ENCODE data around the gene CST8. TPM values are rescaled to one million over a fixed set of nuclear protein-coding genes. Genes with fewer than 3 reads are reported as not detected.

The CST8 gene
- total RNA-seq, 4 donors from 2014 or later: not detected

DNA sequence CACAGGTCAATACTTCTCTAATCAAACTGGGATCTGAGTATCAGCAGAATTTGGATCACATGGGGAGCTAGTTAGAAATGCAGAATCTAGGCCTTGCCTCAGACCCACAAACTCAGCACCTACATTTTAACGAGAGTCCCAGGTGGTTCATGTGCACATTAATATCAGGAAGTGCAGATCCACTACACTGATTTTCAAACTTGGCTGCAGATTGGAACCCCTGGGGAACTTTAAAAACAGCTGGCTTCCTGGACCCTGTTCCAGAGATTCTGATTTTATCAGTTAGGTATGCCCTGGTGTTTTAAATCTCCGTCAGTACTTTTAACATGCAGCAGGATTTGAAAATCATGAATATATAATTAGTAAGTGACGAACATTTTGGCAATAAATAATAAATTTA lies 1.9 kb upstream of the CST8 start:
- 54% methylated on average over 3 of the region's 3 CpGs for WGBS
- no peaks in the 10 kb centered on the region for H3K27me3 ChIP-seq
- H3K9me3 ChIP-seq: no peaks in the 10 kb centered on the region
- no peaks in the 10 kb centered on the region for H3K36me3 ChIP-seq
- no peak overlapping the region for H3K27ac ChIP-seq
- TF ChIP-seq, protein P1, sequence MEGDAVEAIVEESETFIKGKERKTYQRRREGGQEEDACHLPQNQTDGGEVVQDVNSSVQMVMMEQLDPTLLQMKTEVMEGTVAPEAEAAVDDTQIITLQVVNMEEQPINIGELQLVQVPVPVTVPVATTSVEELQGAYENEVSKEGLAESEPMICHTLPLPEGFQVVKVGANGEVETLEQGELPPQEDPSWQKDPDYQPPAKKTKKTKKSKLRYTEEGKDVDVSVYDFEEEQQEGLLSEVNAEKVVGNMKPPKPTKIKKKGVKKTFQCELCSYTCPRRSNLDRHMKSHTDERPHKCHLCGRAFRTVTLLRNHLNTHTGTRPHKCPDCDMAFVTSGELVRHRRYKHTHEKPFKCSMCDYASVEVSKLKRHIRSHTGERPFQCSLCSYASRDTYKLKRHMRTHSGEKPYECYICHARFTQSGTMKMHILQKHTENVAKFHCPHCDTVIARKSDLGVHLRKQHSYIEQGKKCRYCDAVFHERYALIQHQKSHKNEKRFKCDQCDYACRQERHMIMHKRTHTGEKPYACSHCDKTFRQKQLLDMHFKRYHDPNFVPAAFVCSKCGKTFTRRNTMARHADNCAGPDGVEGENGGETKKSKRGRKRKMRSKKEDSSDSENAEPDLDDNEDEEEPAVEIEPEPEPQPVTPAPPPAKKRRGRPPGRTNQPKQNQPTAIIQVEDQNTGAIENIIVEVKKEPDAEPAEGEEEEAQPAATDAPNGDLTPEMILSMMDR (IDR thresholded peaks at IDR 0.05): no peak
- TF ChIP-seq POLR2A (IDR thresholded peaks at IDR 0.05) (no peak), EP300 (IDR thresholded peaks at IDR 0.05) (no peak), POLR2AphosphoS5 (IDR thresholded peaks at IDR 0.05) (no peak)
- no peaks in the 10 kb centered on the region for H3K4me1 ChIP-seq
- H3K4me3 ChIP-seq: no peak overlapping the region
- no peak for DNase-seq (ENCODE audit: low spot score in 2 of 2)

DNA sequence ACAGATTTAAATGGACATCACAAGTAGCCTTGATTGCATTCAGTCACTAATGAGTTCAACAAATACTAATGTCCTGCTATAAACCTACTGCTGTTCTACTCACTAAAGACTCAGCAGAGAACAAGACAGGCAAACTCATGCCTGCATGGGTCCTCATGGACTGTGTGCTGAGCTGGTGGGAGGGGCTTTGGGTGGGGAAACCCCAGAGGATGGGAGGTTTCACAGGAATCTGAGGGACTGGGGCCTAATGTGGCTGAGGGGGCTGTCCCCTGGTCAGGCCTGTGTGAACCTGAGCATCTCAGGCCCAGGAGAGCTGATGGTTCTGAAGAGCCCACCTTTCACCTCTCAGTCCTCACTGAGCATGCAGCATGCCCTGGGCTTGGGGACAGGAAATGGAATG lies 1.4 kb downstream of the CST8 start:
- TF ChIP-seq POLR2AphosphoS5 (IDR thresholded peaks at IDR 0.05) (no peak), POLR2A (IDR thresholded peaks at IDR 0.05) (no peak), EP300 (IDR thresholded peaks at IDR 0.05) (no peak)
- TF ChIP-seq, protein P1 (IDR thresholded peaks at IDR 0.05): no peak
- Histone ChIP-seq H3K4me3 (no peak overlapping the region), H3K4me1 (no peaks in the 10 kb centered on the region), H3K27me3 (no peaks in the 10 kb centered on the region), H3K9me3 (no peaks in the 10 kb centered on the region), H3K27ac (no peak overlapping the region), H3K36me3 (no peaks in the 10 kb centered on the region)
- no peak for DNase-seq (ENCODE audit: low spot score in 2 of 2)

DNA sequence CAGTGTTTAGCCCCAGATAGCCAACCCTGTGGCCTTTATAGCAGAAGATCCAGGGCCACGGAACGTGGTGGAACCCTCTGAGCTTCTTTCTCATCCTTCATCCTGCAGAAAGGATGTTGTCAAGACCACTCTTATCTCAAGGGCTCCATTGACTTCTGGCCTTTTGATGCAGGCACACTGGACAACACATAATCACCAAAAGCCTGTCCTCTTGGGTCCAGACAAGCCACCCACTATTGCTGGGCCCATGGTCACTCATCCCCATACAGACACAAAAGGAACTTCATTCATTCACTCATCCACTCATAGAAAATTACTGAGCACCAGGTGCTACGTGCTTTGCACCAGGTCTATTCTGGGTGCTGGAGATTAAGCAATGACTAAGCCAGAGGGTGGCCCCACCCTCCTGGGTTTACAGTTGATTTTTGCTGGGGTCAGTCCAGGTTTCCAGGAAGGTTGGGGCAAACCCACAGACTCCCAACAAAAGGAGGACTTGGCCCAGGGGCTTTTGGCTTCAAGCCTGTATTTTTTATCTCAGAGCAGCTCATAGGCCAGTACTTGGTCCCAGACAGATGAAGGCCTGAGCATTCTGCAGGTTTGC lies 2.4 kb downstream of the CST8 start:
- no peaks in the 10 kb centered on the region for H3K36me3 ChIP-seq
- TF ChIP-seq POLR2AphosphoS5 (IDR thresholded peaks at IDR 0.05) (no peak), EP300 (IDR thresholded peaks at IDR 0.05) (no peak), POLR2A (IDR thresholded peaks at IDR 0.05) (no peak)
- TF ChIP-seq, protein P1 (IDR thresholded peaks at IDR 0.05): no peak
- 52% methylated on average over 3 of the region's 3 CpGs for WGBS
- H3K4me1 ChIP-seq: no peaks in the 10 kb centered on the region
- no peak overlapping the region for H3K4me3 ChIP-seq
- H3K27ac ChIP-seq: no peak overlapping the region
- no peak for DNase-seq (ENCODE audit: low spot score in 2 of 2)
- no peaks in the 10 kb centered on the region for H3K27me3 ChIP-seq
- no peaks in the 10 kb centered on the region for H3K9me3 ChIP-seq

DNA sequence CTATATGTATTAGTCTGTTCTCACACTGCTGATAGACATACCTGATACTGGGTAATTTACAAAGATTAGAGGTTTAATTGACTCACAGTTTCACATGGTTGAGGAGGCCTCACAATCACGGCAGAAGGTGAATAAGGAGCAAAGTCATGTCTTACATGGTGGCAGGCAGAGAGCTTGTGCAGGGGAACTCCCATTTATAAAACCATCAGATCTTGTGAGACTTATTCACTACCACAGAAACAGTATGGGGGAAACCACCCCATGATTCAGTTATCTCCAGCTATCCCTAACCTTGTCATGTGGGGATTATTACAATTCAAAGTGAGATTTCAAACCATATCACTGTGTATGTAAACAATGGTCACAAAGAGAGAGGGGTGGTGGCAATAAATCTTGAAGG lies 6.6 kb downstream of the CST8 start:
- WGBS: 94% methylated on average over 1 of the region's 1 CpG
- no peak overlapping the region for H3K27ac ChIP-seq
- H3K27me3 ChIP-seq: peaks cover 7% of the 10 kb centered on the region
- no peak for DNase-seq (ENCODE audit: low spot score in 2 of 2)
- H3K36me3 ChIP-seq: no peaks in the 10 kb centered on the region
- TF ChIP-seq EP300 (IDR thresholded peaks at IDR 0.05): no peak
- H3K4me1 ChIP-seq: no peaks in the 10 kb centered on the region
- H3K9me3 ChIP-seq: no peaks in the 10 kb centered on the region
- no peak overlapping the region for H3K4me3 ChIP-seq

DNA sequence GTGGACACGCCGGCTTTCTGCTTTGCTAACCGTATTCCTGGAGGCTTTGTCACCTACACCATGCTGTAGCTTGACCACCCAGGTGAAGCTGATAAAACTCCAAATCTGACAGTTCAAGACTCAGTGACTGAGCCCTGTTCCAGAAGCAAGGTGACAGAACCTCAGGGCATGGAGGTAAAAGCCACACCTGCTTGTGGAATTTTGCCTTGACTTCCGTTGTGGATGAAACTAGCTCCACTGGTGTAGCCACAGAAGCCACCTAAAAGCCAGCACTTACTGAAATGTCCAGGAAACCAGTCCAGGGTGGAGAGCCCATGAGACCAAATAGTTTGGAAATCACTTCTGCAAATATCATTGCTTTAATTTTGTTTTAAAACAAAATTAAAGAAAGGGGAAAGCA lies 11.0 kb downstream of the CST8 start:
- Histone ChIP-seq H3K4me3 (no peak overlapping the region), H3K27ac (no peak overlapping the region), H3K9me3 (no peaks in the 10 kb centered on the region), H3K27me3 (peaks cover 7% of the 10 kb centered on the region), H3K36me3 (no peaks in the 10 kb centered on the region), H3K4me1 (no peaks in the 10 kb centered on the region)
- TF ChIP-seq, protein P1 (IDR thresholded peaks at IDR 0.05): no peak
- TF ChIP-seq POLR2A (IDR thresholded peaks at IDR 0.05) (no peak), EP300 (IDR thresholded peaks at IDR 0.05) (no peak), POLR2AphosphoS5 (IDR thresholded peaks at IDR 0.05) (no peak)
- 57% methylated on average over 4 of the region's 4 CpGs for WGBS
- no peak for DNase-seq (ENCODE audit: low spot score in 2 of 2)

DNA sequence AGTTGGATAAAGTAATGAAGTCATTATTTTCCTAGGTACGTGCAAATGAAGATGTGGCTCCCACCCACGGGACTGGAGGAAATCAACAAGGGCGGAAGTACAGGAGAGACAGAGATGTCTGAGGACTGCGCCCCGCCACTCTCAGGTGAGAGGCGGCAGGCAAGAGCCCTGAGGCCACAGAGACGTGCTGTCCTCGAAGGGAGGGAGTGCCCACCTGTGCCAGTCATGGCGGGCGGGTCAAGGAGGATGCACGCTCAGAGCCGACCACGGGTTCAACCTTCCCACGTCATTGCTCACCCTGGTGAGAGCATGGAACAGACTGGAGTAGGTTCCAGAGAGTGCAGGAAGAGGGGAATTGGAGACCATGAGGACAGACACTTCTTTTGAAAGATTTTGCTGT lies 12.7 kb downstream of the CST8 start:
- Histone ChIP-seq H3K4me3 (no peak overlapping the region), H3K9me3 (no peaks in the 10 kb centered on the region), H3K36me3 (no peaks in the 10 kb centered on the region), H3K27ac (no peak overlapping the region), H3K4me1 (no peaks in the 10 kb centered on the region), H3K27me3 (peaks cover 7% of the 10 kb centered on the region)
- no peak for TF ChIP-seq POLR2AphosphoS5 (IDR thresholded peaks at IDR 0.05)
- TF ChIP-seq POLR2A (IDR thresholded peaks at IDR 0.05): no peak
- TF ChIP-seq, protein P1 (IDR thresholded peaks at IDR 0.05): no peak
- TF ChIP-seq EP300 (IDR thresholded peaks at IDR 0.05): no peak
- 51% methylated on average over 14 of the region's 14 CpGs for WGBS
- no peak for DNase-seq (ENCODE audit: low spot score in 2 of 2)
